PC-3 (cell line): Measurements from ENCODE around the gene CFAP58.

Experiments used
- EZH2 ChIP-seq: fragments of 300-600 bp; sonication (generic); IDR thresholded peaks from one replicate; pipeline ENCODE4 v1.6.1; 2017; ENCODE audit warnings: antibody characterized with exemption, mild to moderate bottlenecking, low read length; ENCODE audit not compliant: unreplicated experiment
- EZH2phosphoT487 ChIP-seq: fragments of 300-600 bp; sonication (generic); IDR thresholded peaks from 2 replicates; pipeline ENCODE4 v1.6.1; 2018; ENCODE audit warnings: mild to moderate bottlenecking, antibody characterized with exemption, low read length, borderline replicate concordance
- TF ChIP-seq, protein P1 (sequence below): fragments of 300-600 bp; sonication (generic); conservative IDR thresholded peaks from 2 replicates; pipeline ENCODE4 v1.5.1; 2017; ENCODE audit warnings: antibody characterized with exemption, low read depth, mild to moderate bottlenecking, low read length

DNA sequence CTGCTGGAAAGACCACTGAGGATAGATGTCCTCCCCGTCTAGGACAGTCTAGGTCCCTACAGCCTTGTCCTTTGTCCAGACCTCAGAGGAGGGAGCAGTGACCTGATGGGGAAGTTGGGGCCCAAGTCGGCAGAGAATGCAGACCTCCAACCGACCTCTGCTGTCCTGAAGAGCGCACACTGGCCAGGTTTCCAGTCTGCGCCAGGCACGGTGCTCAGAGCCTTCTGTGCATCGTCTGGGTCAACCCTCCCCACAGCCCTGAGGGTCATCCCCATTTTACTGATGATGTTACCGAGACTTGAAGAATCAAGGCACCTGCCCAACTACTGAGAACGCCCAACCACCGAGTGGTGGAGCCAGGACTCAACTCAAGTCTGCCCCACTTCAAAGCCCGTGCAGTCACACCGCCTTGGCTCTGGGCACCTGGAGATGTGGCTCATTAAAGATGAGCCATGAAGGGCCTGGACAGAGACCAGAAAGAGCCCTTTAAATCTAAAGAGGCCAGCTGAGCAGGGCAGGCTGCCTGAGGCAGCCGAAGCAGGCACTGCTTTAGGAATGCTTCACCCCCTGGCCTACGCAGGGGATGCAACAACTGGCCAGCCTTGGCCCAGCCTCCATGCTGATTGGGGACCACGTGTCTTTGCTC lies 19.8 kb upstream of the CFAP58 start:
- TF ChIP-seq, protein P1, sequence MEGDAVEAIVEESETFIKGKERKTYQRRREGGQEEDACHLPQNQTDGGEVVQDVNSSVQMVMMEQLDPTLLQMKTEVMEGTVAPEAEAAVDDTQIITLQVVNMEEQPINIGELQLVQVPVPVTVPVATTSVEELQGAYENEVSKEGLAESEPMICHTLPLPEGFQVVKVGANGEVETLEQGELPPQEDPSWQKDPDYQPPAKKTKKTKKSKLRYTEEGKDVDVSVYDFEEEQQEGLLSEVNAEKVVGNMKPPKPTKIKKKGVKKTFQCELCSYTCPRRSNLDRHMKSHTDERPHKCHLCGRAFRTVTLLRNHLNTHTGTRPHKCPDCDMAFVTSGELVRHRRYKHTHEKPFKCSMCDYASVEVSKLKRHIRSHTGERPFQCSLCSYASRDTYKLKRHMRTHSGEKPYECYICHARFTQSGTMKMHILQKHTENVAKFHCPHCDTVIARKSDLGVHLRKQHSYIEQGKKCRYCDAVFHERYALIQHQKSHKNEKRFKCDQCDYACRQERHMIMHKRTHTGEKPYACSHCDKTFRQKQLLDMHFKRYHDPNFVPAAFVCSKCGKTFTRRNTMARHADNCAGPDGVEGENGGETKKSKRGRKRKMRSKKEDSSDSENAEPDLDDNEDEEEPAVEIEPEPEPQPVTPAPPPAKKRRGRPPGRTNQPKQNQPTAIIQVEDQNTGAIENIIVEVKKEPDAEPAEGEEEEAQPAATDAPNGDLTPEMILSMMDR: no peak
- TF ChIP-seq EZH2: no peak
- no peak for TF ChIP-seq EZH2phosphoT487
